Epithelial cell of proximal tubule (primary cell): ENCODE data around the gene ATAD3C. TPM values are rescaled to one million over a fixed set of nuclear protein-coding genes. Genes with fewer than 3 reads are reported as not detected.
"Not testable (repeated sequence)": the region's sequence is repeated elsewhere in the genome, so short reads cannot be mapped to it uniquely, and the experiment has no call there.

Experiments used
- DNase-seq: peaks from one replicate; pipeline ENCODE4 v3.0.0-alpha.2; 2011; ENCODE audit warnings: low read depth
- H3K4me3 ChIP-seq: 2 replicates; pipeline ENCODE4 v1.5.1; 2011; ENCODE audit warnings: low read depth, mild to moderate bottlenecking, low read length
- CTCF ChIP-seq: conservative IDR thresholded peaks from 2 replicates; pipeline ENCODE4 v1.5.1; 2012; ENCODE audit warnings: low read depth, mild to moderate bottlenecking, low read length
- total RNA-seq: library from RNA; depleted of rRNA; stranded (reverse); fragments of >200 nt; gene quantifications from 2 replicates; pipeline ENCODE4 v1.2.3, GENCODE V29; 2015

ATAD3C gene
- total RNA-seq, 1 donor from 2014 or later, result under 0.01 TPM

DNA sequence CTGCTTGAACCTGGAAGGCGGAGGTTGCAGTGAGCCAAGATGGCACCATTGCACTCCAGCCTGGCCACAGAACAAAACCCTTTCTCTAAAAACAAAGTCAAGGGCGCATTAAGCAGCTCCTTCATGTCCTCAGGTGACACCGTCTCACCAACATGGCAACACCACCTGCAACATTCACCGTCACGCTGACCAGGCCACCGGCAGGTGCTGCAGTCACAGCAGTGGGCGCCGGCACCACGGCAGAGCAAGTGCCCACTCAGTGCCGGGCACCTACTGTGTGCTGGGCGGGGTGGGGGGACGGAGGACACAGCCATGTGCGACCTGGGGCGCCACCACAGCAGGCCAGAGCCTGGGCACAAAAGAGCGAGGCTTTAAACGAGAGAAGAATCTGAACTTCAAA is 34.2 kb downstream of the ATAD3C start:
- no peak for TF ChIP-seq CTCF
- DNase-seq, result no peak
- H3K4me3 ChIP-seq, result no peak overlapping the region

DNA sequence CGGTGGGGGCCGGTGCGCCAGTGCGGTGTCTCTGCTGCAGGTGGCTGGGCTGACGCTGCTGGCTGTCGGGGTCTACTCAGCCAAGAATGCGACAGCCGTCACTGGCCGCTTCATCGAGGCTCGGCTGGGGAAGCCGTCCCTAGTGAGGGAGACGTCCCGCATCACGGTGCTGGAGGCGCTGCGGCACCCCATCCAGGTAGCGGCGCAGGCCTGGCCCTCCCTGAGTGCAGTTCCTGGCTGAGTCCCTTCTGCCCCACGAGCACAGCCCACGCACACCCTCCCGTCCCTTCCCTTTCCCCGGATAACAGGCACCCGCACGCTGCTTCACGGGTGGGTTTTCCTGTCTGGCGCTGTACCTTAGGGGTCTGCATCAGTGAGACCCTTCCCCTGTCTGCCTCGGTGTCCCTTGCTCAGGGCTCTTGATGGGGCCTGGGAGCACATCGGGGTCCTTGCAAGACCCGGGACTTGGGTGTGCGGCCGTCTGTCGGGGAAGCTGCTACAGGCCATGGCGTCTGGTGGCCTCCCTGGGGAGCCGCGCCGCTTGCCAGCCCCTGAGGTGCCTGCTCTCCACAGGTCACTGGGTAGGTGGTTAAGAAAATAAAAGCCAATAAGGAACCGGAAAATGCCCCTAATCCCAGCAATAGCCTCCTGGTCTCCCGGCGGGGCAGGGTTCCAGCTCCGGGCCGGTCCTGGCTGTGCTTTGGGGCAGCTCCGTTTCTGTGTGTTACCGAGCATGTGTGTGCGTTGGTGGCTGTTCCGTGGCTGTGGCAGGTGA is 35.7 kb downstream of the ATAD3C start:
- DNase-seq, H3K4me3 ChIP-seq: not testable (repeated sequence)

GRCh38 chr1:1485755-1486317 is 36.3 kb downstream of the ATAD3C start:
- DNase-seq, H3K4me3 ChIP-seq: not testable (repeated sequence)

GRCh38 chr1:1487701-1488100 is 38.2 kb downstream of the ATAD3C start:
- TF ChIP-seq CTCF, result no peak
- DNase-seq, result no peak
- no peak overlapping the region for H3K4me3 ChIP-seq

- no peak overlapping the region for H3K4me3 ChIP-seq
- TF ChIP-seq CTCF, result no peak
- DNase-seq, result no peak
Observed at GRCh38 chr1:1489231-1489630, 39.7 kb downstream of the ATAD3C start.

DNA sequence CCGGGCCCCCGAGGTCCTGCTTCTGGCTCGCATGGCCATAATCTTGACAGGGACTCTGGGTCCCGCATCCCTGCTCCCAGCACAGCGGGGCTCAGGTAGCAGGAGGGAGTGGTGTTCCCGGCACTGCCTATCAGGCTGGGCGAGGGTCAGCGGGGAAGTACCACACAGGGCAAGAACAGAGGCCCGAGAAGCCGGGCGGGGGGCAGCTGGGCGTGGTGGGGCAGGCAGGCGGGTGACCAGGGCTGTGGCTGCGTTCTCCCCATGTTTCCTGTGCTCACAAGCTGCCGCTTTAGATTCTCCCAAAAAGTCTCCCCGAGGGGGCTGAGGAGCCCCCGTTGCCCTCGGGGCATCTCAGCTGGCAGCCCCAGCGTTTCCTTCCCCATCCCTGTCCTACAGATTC is 40.4 kb downstream of the ATAD3C start:
- no peak for DNase-seq
- H3K4me3 ChIP-seq, result no peak overlapping the region
- TF ChIP-seq CTCF, result no peak

GRCh38 chr1:1490633-1491230 is 41.2 kb downstream of the ATAD3C start:
- DNase-seq, result no peak
- no peak for TF ChIP-seq CTCF
- no peak overlapping the region for H3K4me3 ChIP-seq

GRCh38 chr1:1491601-1492000 is 42.1 kb downstream of the ATAD3C start:
- no peak for DNase-seq
- no peak for TF ChIP-seq CTCF
- H3K4me3 ChIP-seq, result no peak overlapping the region

- H3K4me3 ChIP-seq, DNase-seq: not testable (repeated sequence)
Observed at GRCh38 chr1:1494311-1494710, 44.8 kb downstream of the ATAD3C start.

DNA sequence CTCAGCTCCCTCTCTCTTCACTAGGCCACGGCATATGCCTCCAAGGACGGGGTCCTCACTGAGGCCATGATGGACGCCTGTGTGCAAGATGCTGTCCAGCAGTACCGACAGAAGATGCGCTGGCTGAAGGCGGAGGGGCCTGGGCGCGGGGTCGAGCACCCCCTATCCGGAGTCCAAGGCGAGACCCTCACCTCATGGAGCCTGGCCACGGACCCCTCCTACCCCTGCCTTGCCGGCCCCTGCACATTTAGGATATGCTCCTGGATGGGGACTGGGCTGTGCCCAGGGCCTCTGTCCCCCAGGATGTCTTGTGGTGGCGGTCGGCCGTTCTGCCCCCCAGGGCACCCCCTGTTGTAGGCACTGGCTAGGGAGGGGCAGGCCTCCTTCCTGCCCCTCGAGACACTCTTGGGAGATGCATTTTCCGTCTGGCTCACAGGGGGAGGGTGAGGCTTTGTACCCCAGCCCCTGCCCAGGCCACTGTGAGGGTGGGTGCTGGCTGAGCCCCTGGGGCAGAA is 46.0 kb downstream of the ATAD3C start:
- H3K4me3 ChIP-seq, DNase-seq: not testable (repeated sequence)
